ENCODE results near the gene TMEM50A.
"Not testable (repeated sequence)": the region's sequence is repeated elsewhere in the genome, so short reads cannot be mapped to it uniquely, and the experiment has no call there.

GRCh38 chr1:25300729-25301128 lies 37.4 kb upstream of the TMEM50A start:
- not testable (repeated sequence) for TF ChIP-seq CTCF (conservative IDR thresholded peaks at IDR 0.05; ENCODE audit: low read depth, low read length); EZH2 (IDR thresholded peaks at IDR 0.05; ENCODE audit: low read length, unreplicated experiment)

Data from PC-3 (cell line).